ENCODE results near the gene TAS1R2. TPM values are rescaled to one million over a fixed set of nuclear protein-coding genes. Genes with fewer than 3 reads are reported as not detected.
"Not testable (repeated sequence)": the region's sequence is repeated elsewhere in the genome, so short reads cannot be mapped to it uniquely, and the experiment has no call there.

TAS1R2 gene
- total and polyA plus RNA-seq, 3 donors from 2014 or later = 0.19 TPM; not detected in 2

GRCh38 chr1:18854331-18855025 lies 5.0 kb downstream of the TAS1R2 start:
- no peak for DNase-seq
- no peaks in the 10 kb centered on the region for H3K27me3 ChIP-seq
- no peaks in the 10 kb centered on the region for H3K36me3 ChIP-seq (ENCODE audit: low read depth, missing control alignments)
- H3K4me1 ChIP-seq = peaks cover 2% of the 10 kb centered on the region
- intact Hi-C loops (cut with DNase I; ENCODE audit: low total_unique reads) = no loop called here
- no peak overlapping the region for H3K27ac ChIP-seq
- no peaks in the 10 kb centered on the region for H3K9me3 ChIP-seq
- no peak for TF ChIP-seq CTCF (IDR thresholded peaks at IDR 0.05)
- TF ChIP-seq POLR2A (IDR thresholded peaks at IDR 0.05) = no peak
- H3K4me3 ChIP-seq = no peak overlapping the region
- 63 to 89% methylated on average over 14 to 49 of the region's 49 CpGs for WGBS, 2 donors

GRCh38 chr1:18852501-18852900 lies 7.0 kb downstream of the TAS1R2 start:
- Histone ChIP-seq H3K27me3 (no peaks in the 10 kb centered on the region), H3K27ac (no peak overlapping the region), H3K9me3 (no peaks in the 10 kb centered on the region), H3K36me3 (ENCODE audit: low read depth, missing control alignments) (no peaks in the 10 kb centered on the region), H3K4me1 (peaks cover 13% of the 10 kb centered on the region), H3K4me3 (no peak overlapping the region)
- no peak for TF ChIP-seq CTCF (IDR thresholded peaks at IDR 0.05)
- TF ChIP-seq POLR2A (IDR thresholded peaks at IDR 0.05) = no peak
- DNase-seq = no peak
- intact Hi-C loops (cut with DNase I; ENCODE audit: low total_unique reads) = no loop called here
- WGBS, 2 donors = 65 to 79% methylated on average over 5 to 6 of the region's 6 CpGs

- no peaks in the 10 kb centered on the region for H3K36me3 ChIP-seq (ENCODE audit: low read depth, missing control alignments)
- H3K4me3 ChIP-seq = no peak overlapping the region
- H3K9me3 ChIP-seq = no peaks in the 10 kb centered on the region
- no peak overlapping the region for H3K27ac ChIP-seq
- peak; percentile 25 for DNase-seq
- H3K4me1 ChIP-seq = peaks cover 13% of the 10 kb centered on the region
- no peaks in the 10 kb centered on the region for H3K27me3 ChIP-seq
- TF ChIP-seq CTCF (IDR thresholded peaks at IDR 0.05) = no peak
- TF ChIP-seq POLR2A (IDR thresholded peaks at IDR 0.05) = no peak
- 38 to 39% methylated on average over 8 to 11 of the region's 11 CpGs for WGBS, 2 donors
- intact Hi-C loops (cut with DNase I; ENCODE audit: low total_unique reads) = no loop called here
Measured at GRCh38 chr1:18849261-18849711, 10.2 kb downstream of the TAS1R2 start.

GRCh38 chr1:18847723-18848122 lies 11.7 kb downstream of the TAS1R2 start:
- intact Hi-C loops (cut with DNase I; ENCODE audit: low total_unique reads); H3K9me3 ChIP-seq: not testable (repeated sequence)
- WGBS, 2 donors = 89 to 100% methylated on average over 2 of the region's 2 CpGs

GRCh38 chr1:18840145-18840544 lies 19.3 kb downstream of the TAS1R2 start:
- TF ChIP-seq POLR2A (IDR thresholded peaks at IDR 0.05) (no peak), CTCF (IDR thresholded peaks at IDR 0.05) (no peak)
- WGBS, 2 donors = 90 to 93% methylated on average over 16 to 17 of the region's 17 CpGs
- intact Hi-C loops (cut with DNase I; ENCODE audit: low total_unique reads) = no loop called here
- Histone ChIP-seq H3K27me3 (no peaks in the 10 kb centered on the region), H3K9me3 (no peaks in the 10 kb centered on the region), H3K4me3 (no peak overlapping the region), H3K36me3 (ENCODE audit: low read depth, missing control alignments) (no peaks in the 10 kb centered on the region), H3K27ac (no peak overlapping the region), H3K4me1 (no peaks in the 10 kb centered on the region)
- no peak for DNase-seq

More at GRCh38 chr1:18847723-18848122, 11.7 kb downstream of the TAS1R2 start:
- H3K4me1 ChIP-seq = peaks cover 13% of the 10 kb centered on the region
- not testable (repeated sequence) for H3K36me3 ChIP-seq (ENCODE audit: low read depth, missing control alignments); H3K4me3 ChIP-seq; H3K27ac ChIP-seq; H3K27me3 ChIP-seq; DNase-seq
